Measurements from ENCODE around the gene AAK1. TPM values are rescaled to one million over a fixed set of nuclear protein-coding genes. Genes with fewer than 3 reads are reported as not detected.

AAK1 gene
- total and polyA plus RNA-seq, 4 donors: 10.0 to 56.2 (median 27.3) TPM

GRCh38 chr2:69416147-69416546 lies 227.4 kb downstream of the AAK1 start:
- no peak for TF ChIP-seq CTCF (IDR thresholded peaks at IDR 0.05; ENCODE audit: control extremely low read depth, extremely low read depth)
- H3K27ac ChIP-seq (ENCODE audit: low read depth in 1 of 2, low read length in 1 of 2): no peak overlapping the region
- 79 to 89% methylated on average over 1 of the region's 1 CpG for WGBS, 2 donors

More at GRCh38 chr2:69416147-69416546, 227.4 kb downstream of the AAK1 start:
- no peak for DNase-seq
- no peaks in the 10 kb centered on the region for H3K27me3 ChIP-seq (ENCODE audit: control insufficient read depth in 3 of 3, insufficient read depth in 3 of 3, low read length in 2 of 3)
- no peaks in the 10 kb centered on the region for H3K9me3 ChIP-seq (ENCODE audit: control insufficient read depth in 4 of 4, insufficient read depth in 3 of 4, low read length in 3 of 4)
- H3K4me3 ChIP-seq: no peak overlapping the region
- H3K9ac ChIP-seq (ENCODE audit: insufficient read depth in 1 of 2, low read length in 2 of 2): no peak overlapping the region
- H3K4me1 ChIP-seq (ENCODE audit: control insufficient read depth in 5 of 5, insufficient read depth in 5 of 5, low read length in 5 of 5): no peaks in the 10 kb centered on the region
- no peak for ATAC-seq (ENCODE audit: insufficient read depth, low FRiP score)
- H3K36me3 ChIP-seq (ENCODE audit: control insufficient read depth in 4 of 4, insufficient read depth in 4 of 4, low read length in 4 of 4): peaks cover 13 to 21% (median 17%) of the 10 kb centered on the region in 4 donors

Small RNAs within 50 kb of the gene (small RNA-seq; reads per million reads assigned to genes)
- gene RN7SL604P (ENCODE audit: low replicate concordance) (not detected), gene SNORA36C (ENCODE audit: low replicate concordance) (not detected)

Other genes starting within 250 kb of the AAK1 start
- gene NFU1, start 206.3 kb downstream of the AAK1 start, total RNA-seq: 10 to 100 TPM; 32.0 to 32.2 TPM
- 10 to 100 TPM; 28.6 to 49.0 TPM for gene NFU1, start 206.3 kb downstream of the AAK1 start, polyA plus RNA-seq
- 100 to 1,000 TPM in 1 of 2 donors, 10 to 100 TPM in 1; 88.3 to 170 TPM for gene ANXA4, start 98.4 kb upstream of the AAK1 start, total RNA-seq
- gene ANXA4, start 98.4 kb upstream of the AAK1 start, polyA plus RNA-seq: 10 to 100 TPM; 75.0 to 98.9 TPM
- 10 to 100 TPM; 13.4 to 31.1 TPM for gene GMCL1, start 185.9 kb upstream of the AAK1 start, total RNA-seq
- 1 to 10 TPM; 6.8 to 8.1 TPM for gene GMCL1, start 185.9 kb upstream of the AAK1 start, polyA plus RNA-seq

Data from lung (tissue), 13 donors.